GM12873 (cell line): ENCODE results near the gene LRRC56.

Experiments used
- TF ChIP-seq, protein P1 (sequence below): IDR thresholded peaks from 2 replicates; pipeline ENCODE4 v1.5.1; 2012; ENCODE audit warnings: low read depth, mild to moderate bottlenecking, moderate library complexity, low read length, control low read depth; ENCODE audit not compliant: insufficient read depth; ENCODE audit errors: missing control alignments

LRRC56 gene

DNA sequence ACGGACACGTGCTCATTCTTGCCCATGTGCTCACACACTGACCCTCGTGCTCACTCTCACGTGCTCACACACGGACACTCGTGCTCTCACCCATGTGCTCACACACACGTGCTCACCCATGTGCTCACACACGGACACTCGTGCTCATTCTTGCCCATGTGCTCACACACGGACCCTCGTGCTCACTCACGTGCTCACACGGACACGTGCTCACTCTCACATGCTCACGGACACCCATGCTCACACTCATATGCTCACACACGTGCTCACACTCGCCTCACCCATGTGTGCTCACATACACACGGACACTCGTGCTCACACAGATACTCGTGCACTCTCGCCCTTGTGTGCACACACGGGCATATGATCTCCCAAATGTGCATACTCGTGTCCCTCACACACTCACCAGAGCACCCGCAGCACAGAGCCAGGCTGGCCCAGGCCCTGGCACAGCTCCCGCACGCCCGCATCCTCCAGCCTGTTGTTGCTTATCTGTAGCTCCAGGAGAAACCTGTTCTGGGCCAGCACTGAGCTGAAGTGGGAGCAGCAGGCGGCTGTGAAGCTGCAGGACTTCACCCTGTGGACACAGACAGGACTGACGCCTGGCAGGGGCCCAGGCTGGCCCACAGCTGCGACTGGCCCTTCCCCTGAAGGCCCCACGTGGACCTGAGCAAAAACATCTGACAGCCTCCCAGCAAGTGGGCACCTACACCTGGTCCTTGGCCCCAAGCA, 39.6 kb upstream of the LRRC56 start:
- TF ChIP-seq, protein P1, sequence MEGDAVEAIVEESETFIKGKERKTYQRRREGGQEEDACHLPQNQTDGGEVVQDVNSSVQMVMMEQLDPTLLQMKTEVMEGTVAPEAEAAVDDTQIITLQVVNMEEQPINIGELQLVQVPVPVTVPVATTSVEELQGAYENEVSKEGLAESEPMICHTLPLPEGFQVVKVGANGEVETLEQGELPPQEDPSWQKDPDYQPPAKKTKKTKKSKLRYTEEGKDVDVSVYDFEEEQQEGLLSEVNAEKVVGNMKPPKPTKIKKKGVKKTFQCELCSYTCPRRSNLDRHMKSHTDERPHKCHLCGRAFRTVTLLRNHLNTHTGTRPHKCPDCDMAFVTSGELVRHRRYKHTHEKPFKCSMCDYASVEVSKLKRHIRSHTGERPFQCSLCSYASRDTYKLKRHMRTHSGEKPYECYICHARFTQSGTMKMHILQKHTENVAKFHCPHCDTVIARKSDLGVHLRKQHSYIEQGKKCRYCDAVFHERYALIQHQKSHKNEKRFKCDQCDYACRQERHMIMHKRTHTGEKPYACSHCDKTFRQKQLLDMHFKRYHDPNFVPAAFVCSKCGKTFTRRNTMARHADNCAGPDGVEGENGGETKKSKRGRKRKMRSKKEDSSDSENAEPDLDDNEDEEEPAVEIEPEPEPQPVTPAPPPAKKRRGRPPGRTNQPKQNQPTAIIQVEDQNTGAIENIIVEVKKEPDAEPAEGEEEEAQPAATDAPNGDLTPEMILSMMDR = no peak

DNA sequence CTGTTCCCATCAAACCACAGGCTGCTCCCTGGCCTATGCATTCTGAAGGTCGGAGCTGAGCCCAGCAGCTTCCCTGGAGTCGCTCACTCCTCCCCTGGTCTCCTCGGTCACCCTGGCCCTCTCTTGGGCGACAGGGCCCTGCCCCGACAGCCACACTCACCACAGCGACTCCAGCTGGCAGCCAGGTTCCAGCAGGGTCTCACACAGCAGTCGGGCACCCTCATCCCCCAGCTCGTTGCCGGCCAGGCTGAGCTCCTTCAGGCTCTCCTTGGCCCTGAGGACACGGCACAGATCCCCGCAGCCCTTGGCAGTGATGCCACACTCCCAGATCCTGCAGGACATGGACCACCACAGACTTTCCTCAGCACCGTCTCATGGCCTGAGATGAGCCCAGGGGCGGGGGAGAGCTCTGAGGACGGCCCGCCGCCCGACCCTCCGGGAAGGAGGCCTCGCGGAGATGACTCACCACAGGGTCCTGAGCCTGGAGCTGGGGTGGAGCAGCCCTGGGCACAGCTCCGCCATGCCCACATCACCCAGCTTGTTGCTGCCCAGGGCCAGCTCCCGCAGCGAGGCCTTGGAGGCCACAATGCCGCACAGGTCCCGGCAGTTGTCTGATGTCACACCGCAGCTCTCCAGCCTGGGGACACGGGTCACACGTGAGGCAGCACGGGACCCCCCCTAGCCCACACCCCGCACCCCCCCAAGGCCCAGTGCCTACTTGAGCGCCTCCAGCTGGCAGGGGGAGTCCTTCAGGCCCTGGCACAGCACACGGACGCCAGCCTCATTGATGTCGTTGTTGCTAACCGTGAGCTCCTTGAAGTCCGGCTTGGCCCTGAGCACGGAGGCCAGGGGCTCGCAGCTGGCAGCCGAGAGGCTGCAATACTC, 38.8 kb upstream of the LRRC56 start:
- TF ChIP-seq, protein P1 = no peak

DNA sequence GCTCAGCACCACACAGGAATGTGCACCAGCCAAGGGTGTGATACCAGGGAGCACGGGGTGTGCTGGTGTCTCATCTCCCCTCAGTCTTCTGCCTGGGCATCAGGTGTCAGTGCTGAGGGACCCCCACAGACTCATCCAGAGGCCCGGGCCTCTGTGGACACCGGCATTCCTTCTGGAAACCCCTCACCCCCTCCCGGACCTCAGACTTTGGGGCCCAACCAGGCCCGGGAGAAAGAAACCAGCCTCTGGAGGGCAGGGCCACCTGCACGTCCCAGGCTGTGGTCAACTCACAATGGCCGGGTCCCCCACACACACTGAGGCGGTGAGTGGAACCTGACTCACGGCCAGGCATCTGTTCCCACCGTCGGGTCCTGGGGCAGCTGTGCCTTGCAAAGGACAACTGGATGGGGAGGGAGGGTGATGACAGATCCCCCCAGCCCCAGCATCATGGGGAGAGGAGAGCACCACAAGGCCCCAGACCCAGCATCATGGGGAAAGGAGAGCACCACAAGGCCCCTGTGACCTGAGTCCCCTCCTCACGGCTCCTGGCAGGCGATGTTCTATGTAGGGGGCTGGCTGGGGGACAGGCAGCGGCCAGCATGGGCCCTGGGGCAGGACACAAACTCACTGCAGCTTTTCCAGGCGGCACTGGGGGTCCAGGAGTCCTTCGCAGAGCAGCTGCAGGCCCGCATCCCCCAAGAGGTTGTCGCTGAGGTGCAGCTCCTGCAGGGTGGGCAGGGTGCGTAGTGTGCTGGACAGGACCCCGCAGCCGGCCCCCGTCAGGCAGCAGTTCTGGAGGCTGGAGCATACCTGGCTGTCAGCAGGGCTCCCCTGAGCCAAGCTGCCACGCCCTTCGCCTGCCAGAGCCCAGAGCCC, 37.9 kb upstream of the LRRC56 start:
- TF ChIP-seq, protein P1 = no peak

DNA sequence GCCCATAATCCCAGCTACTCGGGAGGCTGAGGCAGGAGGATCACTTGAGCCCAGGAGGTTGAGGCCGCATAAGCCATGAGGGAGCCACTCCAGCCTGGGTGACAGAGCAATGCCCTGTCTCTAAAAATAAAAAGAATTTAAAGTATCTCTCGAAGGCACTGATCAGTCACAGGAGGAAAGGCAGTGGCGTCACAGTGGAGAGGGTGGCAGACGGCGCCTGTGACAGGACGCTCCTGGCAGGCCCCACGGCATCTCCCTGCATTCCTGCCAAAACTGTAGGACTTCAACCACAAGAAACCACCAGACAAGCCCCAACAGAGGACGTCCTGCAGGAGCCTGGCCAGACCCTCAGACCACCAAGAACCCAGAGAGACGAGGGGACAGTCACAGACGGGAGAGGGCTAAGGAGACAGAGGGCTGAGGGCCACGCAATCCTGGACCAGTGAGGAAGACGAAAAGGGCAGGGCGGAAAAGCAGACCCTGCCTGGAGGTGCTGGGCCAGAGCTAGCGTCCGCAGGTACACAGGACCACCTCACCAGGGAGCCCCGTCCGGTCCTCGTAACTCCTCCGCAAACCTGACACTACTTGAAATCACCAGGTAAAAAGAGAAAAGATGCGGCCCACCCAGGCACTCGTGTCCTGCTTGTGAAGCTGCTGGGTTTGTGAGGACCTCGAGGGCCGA, 36.2 kb upstream of the LRRC56 start:
- TF ChIP-seq, protein P1 = no peak

DNA sequence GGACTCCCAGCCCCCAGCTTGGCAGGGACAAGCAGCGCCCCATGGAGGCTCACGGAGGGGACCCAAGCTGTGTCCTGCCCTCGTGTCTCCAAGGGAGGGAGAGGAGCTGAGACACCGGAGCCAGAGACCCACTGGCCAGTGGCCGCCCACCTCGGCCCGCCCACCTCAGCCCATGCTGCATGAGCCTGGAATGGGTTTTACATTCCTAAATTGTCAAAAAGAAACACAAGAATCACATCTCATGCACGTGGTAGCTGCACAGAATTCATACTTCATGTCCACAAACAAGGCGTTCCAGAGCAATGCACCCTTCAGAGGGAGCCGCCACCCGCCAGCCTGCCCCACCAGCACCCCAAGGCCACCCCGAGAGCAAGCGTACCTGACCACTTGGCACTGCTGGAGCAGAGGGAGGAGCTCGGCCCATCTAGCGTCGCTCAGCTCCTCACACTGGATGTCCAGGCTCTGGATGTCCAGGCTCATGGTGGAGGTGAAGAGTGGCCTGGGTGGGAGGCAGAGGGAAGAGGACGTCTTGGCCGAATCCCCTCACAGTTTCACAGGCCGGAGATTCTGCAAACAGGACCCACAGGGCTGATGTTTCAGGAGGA, 35.5 kb upstream of the LRRC56 start:
- TF ChIP-seq, protein P1 = no peak

DNA sequence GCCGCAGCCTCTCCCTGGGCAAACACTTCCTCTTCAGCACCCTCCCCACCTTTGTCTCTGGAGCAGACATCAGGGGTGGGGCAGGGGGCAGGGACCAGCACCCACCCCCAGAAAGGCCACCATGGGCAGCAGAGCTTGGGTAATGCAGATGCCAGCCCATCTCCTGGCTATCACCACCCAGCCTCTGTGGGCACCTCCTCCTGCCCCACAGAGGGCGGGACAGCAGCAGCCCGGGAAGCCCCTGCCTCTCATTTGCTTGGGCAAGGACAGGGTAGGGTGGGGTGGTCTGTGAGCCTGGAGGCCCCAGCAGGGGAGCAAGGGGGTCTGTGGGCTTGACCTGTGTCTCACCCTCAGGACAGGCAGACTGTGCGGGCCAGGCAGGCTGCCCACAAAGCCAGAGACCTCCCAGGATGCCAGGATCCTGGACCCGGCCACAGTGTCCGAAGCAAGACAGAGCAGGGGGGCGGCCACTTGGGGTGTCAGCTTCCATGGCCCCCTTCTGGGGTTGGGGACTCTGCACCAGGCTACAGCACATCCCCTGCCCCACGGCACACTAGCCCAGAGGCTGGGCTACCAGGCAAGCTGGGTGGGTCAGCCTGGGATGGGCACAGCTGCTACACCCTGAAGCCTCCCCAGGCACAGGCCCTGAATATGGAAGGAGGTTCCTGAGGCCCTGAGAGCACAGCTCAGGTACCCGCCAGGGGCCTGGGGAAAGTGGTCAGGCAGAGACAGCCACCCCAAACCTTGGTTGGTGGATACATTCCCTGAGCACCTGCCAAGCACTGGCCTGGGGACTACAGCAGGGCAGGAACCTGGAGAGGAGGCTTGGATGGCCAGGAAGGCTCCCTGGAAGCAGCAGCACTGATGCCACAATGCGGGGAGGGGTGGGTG, 34.8 kb upstream of the LRRC56 start:
- TF ChIP-seq, protein P1 = no peak
